Body of pancreas (tissue), 4 donors: ENCODE results near the gene ISOC2.

ENCODE experiments used
- POLR2A ChIP-seq, 3 donors: fragments of 450-650 bp; IDR thresholded peaks; one replicate each; pipeline ENCODE4 v1.6.1; 2016; ENCODE audit warnings: antibody characterized with exemption in 3 of 3, mild to moderate bottlenecking in 2 of 3
- TF ChIP-seq, protein P1 (sequence below), 7 experiments: fragments of 450-650 bp in 4 of 7; fragments of 200-600 bp in 3 of 7; sonication (generic) in 3 of 7; IDR thresholded peaks; one replicate each; pipeline ENCODE4 v1.5.1; 2016 to 2019; ENCODE audit warnings: antibody characterized with exemption in 7 of 7

DNA sequence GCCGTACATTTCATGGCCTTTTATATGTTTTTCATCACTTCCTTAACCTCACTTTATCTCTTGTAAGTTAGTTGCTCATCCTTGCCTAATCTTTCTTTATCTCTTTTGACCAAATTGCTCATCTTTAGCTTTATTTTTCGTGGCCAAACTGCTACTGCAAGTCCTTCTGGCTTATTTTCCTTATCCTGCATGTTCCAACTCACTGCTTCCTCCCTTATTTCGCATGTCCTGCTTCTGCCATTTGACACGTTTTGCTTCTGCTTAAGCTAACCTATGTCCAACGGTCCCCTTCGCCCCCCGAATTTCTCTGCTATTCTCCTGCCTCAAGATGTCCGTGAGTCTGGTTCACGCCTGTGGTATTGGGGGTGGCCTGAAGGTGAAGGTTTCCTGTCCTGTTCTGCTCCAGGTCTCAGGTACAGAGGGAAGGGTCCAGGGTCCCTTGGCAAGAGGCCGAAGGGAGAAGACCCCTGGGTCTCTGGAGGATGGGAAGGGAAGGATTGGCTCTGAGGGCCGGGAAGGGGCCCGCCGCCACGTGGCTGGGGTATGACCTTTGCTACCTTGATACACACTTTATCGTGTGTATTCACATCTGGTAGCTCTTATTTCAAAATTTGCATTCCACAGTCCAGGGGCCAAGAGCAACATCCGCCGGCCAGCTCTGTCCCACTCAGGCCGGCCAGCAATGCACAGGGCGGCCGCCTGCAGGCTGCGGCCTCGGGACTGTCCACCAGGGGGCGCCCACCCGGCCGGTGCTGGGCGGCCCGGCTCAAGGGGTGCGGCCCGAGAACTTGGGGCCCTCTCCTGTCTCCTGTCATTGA, 6.0 kb upstream of the ISOC2 start:
- TF ChIP-seq, protein P1, sequence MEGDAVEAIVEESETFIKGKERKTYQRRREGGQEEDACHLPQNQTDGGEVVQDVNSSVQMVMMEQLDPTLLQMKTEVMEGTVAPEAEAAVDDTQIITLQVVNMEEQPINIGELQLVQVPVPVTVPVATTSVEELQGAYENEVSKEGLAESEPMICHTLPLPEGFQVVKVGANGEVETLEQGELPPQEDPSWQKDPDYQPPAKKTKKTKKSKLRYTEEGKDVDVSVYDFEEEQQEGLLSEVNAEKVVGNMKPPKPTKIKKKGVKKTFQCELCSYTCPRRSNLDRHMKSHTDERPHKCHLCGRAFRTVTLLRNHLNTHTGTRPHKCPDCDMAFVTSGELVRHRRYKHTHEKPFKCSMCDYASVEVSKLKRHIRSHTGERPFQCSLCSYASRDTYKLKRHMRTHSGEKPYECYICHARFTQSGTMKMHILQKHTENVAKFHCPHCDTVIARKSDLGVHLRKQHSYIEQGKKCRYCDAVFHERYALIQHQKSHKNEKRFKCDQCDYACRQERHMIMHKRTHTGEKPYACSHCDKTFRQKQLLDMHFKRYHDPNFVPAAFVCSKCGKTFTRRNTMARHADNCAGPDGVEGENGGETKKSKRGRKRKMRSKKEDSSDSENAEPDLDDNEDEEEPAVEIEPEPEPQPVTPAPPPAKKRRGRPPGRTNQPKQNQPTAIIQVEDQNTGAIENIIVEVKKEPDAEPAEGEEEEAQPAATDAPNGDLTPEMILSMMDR (IDR thresholded peaks at IDR 0.05), result peak; percentile 81 to 100 (median 87)
- TF ChIP-seq POLR2A (IDR thresholded peaks at IDR 0.05), result no peak
